IMR-90 (cell line): ENCODE data around the gene CFD. TPM values are rescaled to one million over a fixed set of nuclear protein-coding genes. Genes with fewer than 3 reads are reported as not detected.

Experiments used
- ATAC-seq: fragments of 200-7000 bp; cut with Tn5 transposase; 2 replicates; pipeline ENCODE4 v1.9.1; 2020; ENCODE audit warnings: low read depth, mild to moderate bottlenecking, moderate library complexity
- BruUV-seq: library from RNA; stranded (reverse); fragments of 400-500 nt; replicated peaks from 2 replicates; lab custom pipeline; 2021; lab: Mats Ljungman, UMichigan
- CTCF ChIA-PET: fragments of 300-600 bp; formaldehyde crosslinking; extraction: SDS; loops from one replicate; lab custom pipeline; 2021; ENCODE audit warnings: antibody characterized with exemption; lab: Yijun Ruan, JAX
- POLR2A ChIA-PET: fragments of 300-600 bp; sonication (Branson Sonifier 250); formaldehyde crosslinking; loops from one replicate; lab custom pipeline; 2022; ENCODE audit warnings: antibody characterized with exemption; ENCODE audit not compliant: unreplicated experiment; lab: Charles Lee
- DNase-seq: peaks from one replicate; pipeline ENCODE4 v3.0.0; 2013
- H2AFZ ChIP-seq: replicated peaks from 2 replicates; pipeline ENCODE3; 2013; ENCODE audit warnings: low read length, mild to moderate bottlenecking; ENCODE audit not compliant: poor library complexity
- H2AK5ac ChIP-seq: 2 replicates; pipeline ENCODE4 v1.6.1; 2013; ENCODE audit warnings: low read depth, low read length, inconsistent platforms
- H2AK9ac ChIP-seq: replicated peaks from 2 replicates; pipeline ENCODE3; 2013; ENCODE audit warnings: mild to moderate bottlenecking, low read depth, low read length, moderate library complexity; ENCODE audit not compliant: poor library complexity
- H2BK120ac ChIP-seq: 2 replicates; pipeline ENCODE4 v1.6.1; 2013; ENCODE audit warnings: low read depth, low read length, inconsistent platforms
- H2BK15ac ChIP-seq: 3 replicates; pipeline ENCODE4 v1.6.1; 2013; ENCODE audit warnings: low read depth, low read length, inconsistent platforms
- H2BK20ac ChIP-seq: 2 replicates; pipeline ENCODE4 v1.6.1; 2013; ENCODE audit warnings: low read depth, mild to moderate bottlenecking, inconsistent platforms, low read length, moderate library complexity
- H2BK5ac ChIP-seq: 2 replicates; pipeline ENCODE4 v1.6.1; 2013; ENCODE audit warnings: mild to moderate bottlenecking, low read depth, low read length, inconsistent platforms; ENCODE audit not compliant: poor library complexity, severe bottlenecking
- H3K14ac ChIP-seq: replicated peaks from 2 replicates; pipeline ENCODE4 v1.6.1; 2013; ENCODE audit warnings: low read depth, low read length, inconsistent platforms
- H3K18ac ChIP-seq: 2 replicates; pipeline ENCODE4 v1.6.1; 2013; ENCODE audit warnings: low read depth, low read length, control low read depth
- H3K23ac ChIP-seq: 2 replicates; pipeline ENCODE4 v1.6.1; 2013; ENCODE audit warnings: low read depth, low read length, inconsistent platforms
- H3K27ac ChIP-seq: 2 replicates; pipeline ENCODE4 v1.5.1; 2013; ENCODE audit warnings: mild to moderate bottlenecking, control low read depth, low read length; ENCODE audit not compliant: insufficient read depth
- H3K27me3 ChIP-seq: 2 replicates; pipeline ENCODE4 v1.6.1; 2013; ENCODE audit warnings: low read length; ENCODE audit not compliant: control insufficient read depth, insufficient read depth
- H3K36me3 ChIP-seq: 2 replicates; pipeline ENCODE4 v1.6.1; 2013; ENCODE audit warnings: low read length, mixed read lengths; ENCODE audit not compliant: control insufficient read depth, insufficient read depth
- H3K4ac ChIP-seq: 2 replicates; pipeline ENCODE4 v1.6.1; 2013; ENCODE audit warnings: low read depth, low read length, inconsistent platforms
- H3K4me1 ChIP-seq: 2 replicates; pipeline ENCODE4 v1.6.1; 2013; ENCODE audit warnings: low read length, mixed read lengths; ENCODE audit not compliant: control insufficient read depth, insufficient read depth
- H3K4me2 ChIP-seq: 2 replicates; pipeline ENCODE4 v1.6.1; 2013; ENCODE audit warnings: low read depth, mild to moderate bottlenecking, control low read depth, low read length, moderate library complexity
- H3K4me3 ChIP-seq: 2 replicates; pipeline ENCODE4 v1.5.1; 2013; ENCODE audit warnings: low read depth, mild to moderate bottlenecking, control low read depth, low read length, moderate library complexity; ENCODE audit not compliant: insufficient read depth
- H3K56ac ChIP-seq: 2 replicates; pipeline ENCODE4 v1.6.1; 2013; ENCODE audit warnings: low read length, inconsistent platforms; ENCODE audit not compliant: insufficient read depth; ENCODE audit errors: extremely low read depth
- H3K79me1 ChIP-seq, 2 experiments: 2 replicates each; pipeline ENCODE4 v1.6.1; 2013; ENCODE audit warnings: low read length in 2 of 2, inconsistent platforms in 1 of 2, low read depth in 1 of 2
- H3K9ac ChIP-seq: 2 replicates; pipeline ENCODE4 v1.6.1; 2013; ENCODE audit warnings: low read depth, low read length, control low read depth
- H3K9me1 ChIP-seq: 2 replicates; pipeline ENCODE4 v1.6.1; 2013; ENCODE audit warnings: low read length, inconsistent platforms; ENCODE audit not compliant: insufficient read depth
- H3K9me3 ChIP-seq: 2 replicates; pipeline ENCODE4 v1.6.1; 2013; ENCODE audit warnings: low read length; ENCODE audit not compliant: control insufficient read depth, insufficient read depth
- H4K20me1 ChIP-seq: 2 replicates; pipeline ENCODE4 v1.6.1; 2013; ENCODE audit warnings: low read length, inconsistent platforms; ENCODE audit not compliant: insufficient read depth
- H4K5ac ChIP-seq: 2 replicates; pipeline ENCODE4 v1.6.1; 2013; ENCODE audit warnings: mild to moderate bottlenecking, low read depth, low read length, control low read depth
- H4K8ac ChIP-seq, 2 experiments: 2 replicates each; pipeline ENCODE4 v1.6.1; 2013; ENCODE audit warnings: low read depth in 2 of 2, low read length in 2 of 2, control low read depth in 1 of 2, inconsistent platforms in 1 of 2
- H4K91ac ChIP-seq: 2 replicates; pipeline ENCODE4 v1.6.1; 2013; ENCODE audit warnings: low read depth, low read length, inconsistent platforms; ENCODE audit not compliant: insufficient read depth
- BHLHE40 ChIP-seq: fragments of 150-350 bp; IDR thresholded peaks from 2 replicates; pipeline ENCODE4 v1.6.1; 2016; ENCODE audit warnings: mild to moderate bottlenecking, low read depth, low read length
- CEBPB ChIP-seq: IDR thresholded peaks from 2 replicates; pipeline ENCODE4 v1.6.1; 2012; ENCODE audit warnings: low read depth, low read length, improper control_type of control experiment
- CHD1 ChIP-seq: IDR thresholded peaks from 2 replicates; pipeline ENCODE4 v1.6.1; 2012; ENCODE audit warnings: low read depth, low read length, improper control_type of control experiment
- ELK1 ChIP-seq: fragments of 150-350 bp; IDR thresholded peaks from 2 replicates; pipeline ENCODE4 v1.6.1; 2016; ENCODE audit warnings: low read depth, mild to moderate bottlenecking, low read length, moderate library complexity, borderline replicate concordance
- FOS ChIP-seq: fragments of 150-350 bp; IDR thresholded peaks from 2 replicates; pipeline ENCODE4 v1.6.1; 2016; ENCODE audit warnings: low read depth, low read length
- MAFK ChIP-seq: IDR thresholded peaks from 2 replicates; pipeline ENCODE4 v1.6.1; 2012; ENCODE audit warnings: low read depth, low read length, improper control_type of control experiment
- MAZ ChIP-seq: IDR thresholded peaks from 2 replicates; pipeline ENCODE4 v1.6.1; 2012; ENCODE audit warnings: low read depth, mild to moderate bottlenecking, low read length, improper control_type of control experiment, moderate library complexity, borderline replicate concordance
- NFE2L2 ChIP-seq: fragments of 150-350 bp; IDR thresholded peaks from 2 replicates; pipeline ENCODE4 v1.6.1; 2016; ENCODE audit warnings: low read depth, mild to moderate bottlenecking, low read length
- RCOR1 ChIP-seq: IDR thresholded peaks from 2 replicates; pipeline ENCODE4 v1.6.1; 2012; ENCODE audit warnings: mild to moderate bottlenecking, low read length, improper control_type of control experiment; ENCODE audit not compliant: insufficient replicate concordance
- RFX5 ChIP-seq: IDR thresholded peaks from 2 replicates; pipeline ENCODE4 v1.8.0; 2012; ENCODE audit warnings: low read depth, mild to moderate bottlenecking, low read length, moderate library complexity
- SMC3 ChIP-seq: fragments of 150-350 bp; IDR thresholded peaks from 2 replicates; pipeline ENCODE4 v1.6.1; 2016; ENCODE audit warnings: low read depth, mild to moderate bottlenecking, antibody characterized with exemption, low read length, moderate library complexity
- WGBS, 2 experiments: methylation state at CpG; one replicate each; pipeline versions ENCODE4 v1.1.5 to v1.1.7; 2013; ENCODE audit warnings: missing lambda C conversion rate in 2 of 2; ENCODE audit not compliant: insufficient read length in 1 of 2; ENCODE audit errors: extremely low coverage in 2 of 2; 5-methylcytosine and 5-hydroxymethylcytosine counted together
- dilution Hi-C: fragments of 300-500 bp; cut with HindIII; formaldehyde crosslinking; loops from one replicate; pipeline ENCODE4 v1.14.3; 2018; ENCODE audit warnings: low sequenced_read_pairs; ENCODE audit not compliant: unreplicated experiment
- in situ Hi-C: fragments of 300-500 bp; cut with MboI; formaldehyde crosslinking; loops from 3 replicates; pipeline ENCODE4 v1.14.3; 2019; ENCODE audit warnings: low sequenced_read_pairs, inconsistent platforms, mixed read lengths
- intact Hi-C: fragments of 100-400 bp; cut with micrococcal nuclease; formaldehyde crosslinking; loops from 2 replicates; pipeline ENCODE4 v1.10.0; 2022
- polyA plus RNA-seq, 3 experiments: library from polyadenylated mRNA; depleted of rRNA; stranded (reverse); fragments of >200 nt; gene quantifications; 2 replicates each; pipeline ENCODE4 v1.2.3, GENCODE V29; 2012; ENCODE audit warnings: low replicate concordance in 1 of 3
- total RNA-seq: library from RNA; depleted of rRNA; stranded (reverse); fragments of >200 nt; gene quantifications from 2 replicates; pipeline ENCODE4 v1.2.3, GENCODE V29; 2012
- TF ChIP-seq, protein P1 (sequence below): conservative IDR thresholded peaks from 2 replicates; pipeline ENCODE4 v1.5.1; 2012; ENCODE audit warnings: mild to moderate bottlenecking, low read depth, low read length, improper control_type of control experiment

Gene CFD
- total and polyA plus RNA-seq, 2 of the 4 experiments (the other 2 are of a cell fraction) = 1.4 to 2.8 TPM

- Histone ChIP-seq H2BK20ac (no peak overlapping the region), H2BK15ac (no peak overlapping the region), H2BK5ac (no peak overlapping the region), H3K4me3 (no peak overlapping the region), H3K36me3 (peaks cover 70% of the 10 kb centered on the region), H3K9me1 (no peaks in the 10 kb centered on the region), H2AK5ac (no peak overlapping the region), H3K4me1 (no peaks in the 10 kb centered on the region), H3K56ac (no peak overlapping the region), H2AFZ (no peak overlapping the region), H4K8ac (no peak overlapping the region), H3K27me3 (no peaks in the 10 kb centered on the region), H4K20me1 (peaks cover 6% of the 10 kb centered on the region), H3K79me1 (peaks cover 3 to 15% of the 10 kb centered on the region in 2 experiments; a peak in 2 of 4 replicates), H4K91ac (no peak overlapping the region), H2BK120ac (no peak overlapping the region), H3K27ac (no peak overlapping the region), H3K9ac (no peak overlapping the region), H3K23ac (no peak overlapping the region), H3K18ac (no peak overlapping the region), H4K5ac (no peak overlapping the region), H3K9me3 (no peaks in the 10 kb centered on the region), H3K14ac (no peak overlapping the region), H3K4ac (no peak overlapping the region), H3K4me2 (no peak overlapping the region), H2AK9ac (no peak overlapping the region)
- no TSS peak for BruUV-seq
- intact Hi-C loops = no loop called here
- ChIA-PET POLR2A (no interaction called here), CTCF (no interaction called here)
- dilution Hi-C loops = no loop called here
- in situ Hi-C loops = no loop called here
- ATAC-seq = no peak
- DNase-seq = no peak
- whole genome bisulfite sequencing, 2 experiments = 100% methylated on average over 4 of the region's 30 CpGs; no CpG with 5 or more reads in 1 of the 2 experiments
- no peak for TF ChIP-seq FOS
- no peak for TF ChIP-seq SMC3
- no peak for TF ChIP-seq RCOR1
- TF ChIP-seq, protein P1, sequence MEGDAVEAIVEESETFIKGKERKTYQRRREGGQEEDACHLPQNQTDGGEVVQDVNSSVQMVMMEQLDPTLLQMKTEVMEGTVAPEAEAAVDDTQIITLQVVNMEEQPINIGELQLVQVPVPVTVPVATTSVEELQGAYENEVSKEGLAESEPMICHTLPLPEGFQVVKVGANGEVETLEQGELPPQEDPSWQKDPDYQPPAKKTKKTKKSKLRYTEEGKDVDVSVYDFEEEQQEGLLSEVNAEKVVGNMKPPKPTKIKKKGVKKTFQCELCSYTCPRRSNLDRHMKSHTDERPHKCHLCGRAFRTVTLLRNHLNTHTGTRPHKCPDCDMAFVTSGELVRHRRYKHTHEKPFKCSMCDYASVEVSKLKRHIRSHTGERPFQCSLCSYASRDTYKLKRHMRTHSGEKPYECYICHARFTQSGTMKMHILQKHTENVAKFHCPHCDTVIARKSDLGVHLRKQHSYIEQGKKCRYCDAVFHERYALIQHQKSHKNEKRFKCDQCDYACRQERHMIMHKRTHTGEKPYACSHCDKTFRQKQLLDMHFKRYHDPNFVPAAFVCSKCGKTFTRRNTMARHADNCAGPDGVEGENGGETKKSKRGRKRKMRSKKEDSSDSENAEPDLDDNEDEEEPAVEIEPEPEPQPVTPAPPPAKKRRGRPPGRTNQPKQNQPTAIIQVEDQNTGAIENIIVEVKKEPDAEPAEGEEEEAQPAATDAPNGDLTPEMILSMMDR = no peak
- TF ChIP-seq CHD1 = no peak
- no peak for TF ChIP-seq ELK1
- no peak for TF ChIP-seq BHLHE40
- TF ChIP-seq CEBPB = no peak
- no peak for TF ChIP-seq RFX5
- TF ChIP-seq MAFK = no peak
- TF ChIP-seq MAZ = no peak
- TF ChIP-seq NFE2L2 = no peak
Measured at GRCh38 chr19:882871-883497, 23.5 kb downstream of the CFD start.
